HG03354 (cell line): ENCODE measurements around the gene GPR161.

ENCODE experiments used
- ATAC-seq: cut with Tn5 transposase; IDR thresholded peaks from one replicate; pipeline ENCODE4 v1.9.1; 2021; ENCODE audit warnings: mild to moderate bottlenecking; ENCODE audit not compliant: unreplicated experiment, poor library complexity, severe bottlenecking

The GPR161 gene

GRCh38 chr1:168112673-168113305, 23.9 kb downstream of the GPR161 start:
- no peak for ATAC-seq

- ATAC-seq: no peak
Measured at GRCh38 chr1:168110896-168111545, 25.7 kb downstream of the GPR161 start.

- ATAC-seq: no peak
Measured at GRCh38 chr1:168106274-168106673, 30.5 kb downstream of the GPR161 start.

GRCh38 chr1:168105846-168106245, 30.9 kb downstream of the GPR161 start:
- ATAC-seq: no peak

- no peak for ATAC-seq
Measured at GRCh38 chr1:168104535-168104934, 32.2 kb downstream of the GPR161 start.

GRCh38 chr1:168102487-168102886, 34.2 kb downstream of the GPR161 start:
- no peak for ATAC-seq

GRCh38 chr1:168101336-168101735, 35.4 kb downstream of the GPR161 start:
- ATAC-seq: no peak

GRCh38 chr1:168100315-168101002, 36.3 kb downstream of the GPR161 start:
- no peak for ATAC-seq

- ATAC-seq: no peak
Measured at GRCh38 chr1:168099337-168099801, 37.4 kb downstream of the GPR161 start.

- no peak for ATAC-seq
Measured at GRCh38 chr1:168098534-168099320, 38.0 kb downstream of the GPR161 start.

- ATAC-seq: no peak
Measured at GRCh38 chr1:168097921-168098528, 38.7 kb downstream of the GPR161 start.

- ATAC-seq: no peak
Measured at GRCh38 chr1:168096296-168097165, 40.2 kb downstream of the GPR161 start.

GRCh38 chr1:168095476-168095875, 41.3 kb downstream of the GPR161 start:
- no peak for ATAC-seq

GRCh38 chr1:168093616-168094015, 43.1 kb downstream of the GPR161 start:
- ATAC-seq: no peak

- no peak for ATAC-seq
Measured at GRCh38 chr1:168092566-168093355, 44.0 kb downstream of the GPR161 start.

- no peak for ATAC-seq
Measured at GRCh38 chr1:168091720-168092550, 44.8 kb downstream of the GPR161 start.

GRCh38 chr1:168091063-168091462, 45.7 kb downstream of the GPR161 start:
- no peak for ATAC-seq
